Keratinocyte (primary cell): Measurements from ENCODE around the gene LRP1B. TPM values are rescaled to one million over a fixed set of nuclear protein-coding genes. Genes with fewer than 3 reads are reported as not detected.

Experiments used
- DNase-seq: peaks from one replicate; pipeline ENCODE4 v3.0.0-alpha.2; 2011; ENCODE audit warnings: low read depth, missing footprints, low spot score
- FAIRE-seq: peaks from 2 replicates; lab custom pipeline; 2011; peaks lifted over from hg19 to GRCh38; lab: Jason Lieb, UNC
- H2AFZ ChIP-seq: 2 replicates; pipeline ENCODE4 v1.6.0; 2012; ENCODE audit warnings: low read length, control low read depth, inconsistent platforms; ENCODE audit not compliant: control insufficient read depth
- H3K27ac ChIP-seq: 2 replicates; pipeline ENCODE4 v1.5.1; 2011; ENCODE audit warnings: low read length; ENCODE audit not compliant: control insufficient read depth, insufficient read depth
- H3K27me3 ChIP-seq: 3 replicates; pipeline ENCODE4 v1.6.0; 2011; ENCODE audit warnings: low read length; ENCODE audit not compliant: control insufficient read depth, insufficient read depth; ENCODE audit errors: extremely low read depth
- H3K36me3 ChIP-seq, 2 experiments: 2 replicates in 1 of 2; 3 replicates in 1 of 2; pipeline ENCODE4 v1.5.1; 2011; ENCODE audit warnings: low read length in 2 of 2, mild to moderate bottlenecking in 1 of 2; ENCODE audit not compliant: control insufficient read depth in 2 of 2, insufficient read depth in 2 of 2; ENCODE audit errors: extremely low read depth in 1 of 2
- H3K4me1 ChIP-seq: 3 replicates; pipeline ENCODE4 v1.5.1; 2011; ENCODE audit warnings: low read length; ENCODE audit not compliant: control insufficient read depth, insufficient read depth; ENCODE audit errors: extremely low read depth
- H3K4me2 ChIP-seq: 3 replicates; pipeline ENCODE4 v1.6.0; 2011; ENCODE audit warnings: low read depth, low read length; ENCODE audit not compliant: control insufficient read depth, insufficient read depth; ENCODE audit errors: extremely low read depth
- H3K4me3 ChIP-seq, 3 experiments: fragments of 200-600 bp in 1 of 3; sonication (generic) in 1 of 3; 2 replicates in 2 of 3; 3 replicates in 1 of 3; pipeline ENCODE4 v1.5.1; 2011 to 2016; ENCODE audit warnings: low read length in 3 of 3, mild to moderate bottlenecking in 3 of 3, control low read depth in 2 of 3, inconsistent platforms in 1 of 3, low read depth in 1 of 3, mixed read lengths in 1 of 3, mixed run types in 1 of 3, moderate library complexity in 1 of 3; ENCODE audit not compliant: control insufficient read depth in 2 of 3, insufficient read depth in 2 of 3; ENCODE audit errors: extremely low read depth in 1 of 3
- H3K79me2 ChIP-seq: 2 replicates; pipeline ENCODE4 v1.6.0; 2012; ENCODE audit warnings: low read length; ENCODE audit not compliant: control insufficient read depth, insufficient read depth
- H3K9ac ChIP-seq: 3 replicates; pipeline ENCODE4 v1.6.0; 2011; ENCODE audit warnings: low read length; ENCODE audit not compliant: control insufficient read depth, insufficient read depth; ENCODE audit errors: extremely low read depth
- H3K9me1 ChIP-seq: 3 replicates; pipeline ENCODE4 v1.6.0; 2011; ENCODE audit warnings: low read length; ENCODE audit not compliant: control insufficient read depth, insufficient read depth; ENCODE audit errors: extremely low read depth
- H3K9me3 ChIP-seq: 2 replicates; pipeline ENCODE4 v1.5.1; 2012; ENCODE audit warnings: low read depth, low read length; ENCODE audit not compliant: control insufficient read depth
- H4K20me1 ChIP-seq: 3 replicates; pipeline ENCODE4 v1.6.0; 2011; ENCODE audit warnings: low read length; ENCODE audit not compliant: control insufficient read depth, insufficient read depth; ENCODE audit errors: extremely low read depth
- EZH2 ChIP-seq: IDR thresholded peaks from one replicate; pipeline ENCODE4 v1.6.1; 2012; ENCODE audit warnings: inconsistent platforms, mild to moderate bottlenecking, low read length, moderate library complexity
- dilution Hi-C: fragments of 300-500 bp; cut with MboI; formaldehyde crosslinking; loops from one replicate; pipeline ENCODE4 v1.7.0; 2020; ENCODE audit warnings: low sequenced_read_pairs; ENCODE audit not compliant: extremely low pct_ligation_motif_present
- polyA plus RNA-seq, 5 experiments: library from polyadenylated mRNA; depleted of rRNA in 3 of 5; stranded (reverse) in 3 of 5; stranded (forward) in 1 of 5; unstranded in 1 of 5; fragments of >200 nt; gene quantifications; 1 replicate in 1 of 5; 2 replicates in 3 of 5; 3 replicates in 1 of 5; pipeline versions ENCODE4 v1.2.1 to v1.2.3, GENCODE V29; 2011 to 2012; ENCODE audit warnings: missing spikeins in 2 of 5, low read depth in 1 of 5, low replicate concordance in 1 of 5
- TF ChIP-seq, protein P1 (sequence below), 3 experiments: IDR thresholded peaks in 1 of 3; conservative IDR thresholded peaks in 1 of 3; optimal IDR thresholded peaks in 1 of 3; 2 replicates in 2 of 3; 3 replicates in 1 of 3; pipeline versions ENCODE3 to v1.5.1; 2011; ENCODE audit warnings: low read length in 3 of 3, mild to moderate bottlenecking in 3 of 3, moderate library complexity in 2 of 3, control low read depth in 1 of 3, inconsistent platforms in 1 of 3; ENCODE audit not compliant: insufficient read depth in 2 of 3; ENCODE audit errors: extremely low read depth in 1 of 3

The LRP1B gene
- polyA plus RNA-seq, 1 donor (not counting 4 experiments of a cell fraction or from before 2014, with no cell fraction given), result not detected

DNA sequence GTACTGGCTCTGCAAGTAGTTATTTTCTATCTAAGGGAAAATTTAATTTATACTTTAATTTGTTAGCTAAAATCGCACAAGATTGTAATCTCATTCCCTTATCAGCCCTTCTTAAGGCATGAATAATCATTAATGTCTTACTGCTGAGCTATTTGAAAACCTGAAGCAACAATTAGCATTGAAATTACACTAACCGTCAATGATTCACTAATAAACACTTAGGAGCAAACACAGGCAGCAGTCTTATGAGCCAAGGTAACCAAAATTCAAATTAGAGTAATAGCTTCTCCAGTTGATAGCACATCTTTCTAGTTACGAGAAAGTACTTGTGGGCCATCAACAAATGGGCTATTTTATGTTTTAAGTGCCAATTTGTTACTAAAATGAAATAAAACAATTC, 1289.7 kb downstream of the LRP1B start:
- no peaks in the 10 kb centered on the region for H3K36me3 ChIP-seq
- DNase-seq, result no peak
- no peaks in the 10 kb centered on the region for H4K20me1 ChIP-seq
- no peak overlapping the region for H3K9ac ChIP-seq
- H3K79me2 ChIP-seq, result no peaks in the 10 kb centered on the region
- no peak overlapping the region for H3K4me3 ChIP-seq
- no peaks in the 10 kb centered on the region for H3K27me3 ChIP-seq
- H3K4me1 ChIP-seq, result no peaks in the 10 kb centered on the region
- no peaks in the 10 kb centered on the region for H3K9me3 ChIP-seq
- dilution Hi-C loops, result no loop called here
- no peak overlapping the region for H3K27ac ChIP-seq
- no peak overlapping the region for H2AFZ ChIP-seq
- TF ChIP-seq EZH2, result no peak
- TF ChIP-seq, protein P1, sequence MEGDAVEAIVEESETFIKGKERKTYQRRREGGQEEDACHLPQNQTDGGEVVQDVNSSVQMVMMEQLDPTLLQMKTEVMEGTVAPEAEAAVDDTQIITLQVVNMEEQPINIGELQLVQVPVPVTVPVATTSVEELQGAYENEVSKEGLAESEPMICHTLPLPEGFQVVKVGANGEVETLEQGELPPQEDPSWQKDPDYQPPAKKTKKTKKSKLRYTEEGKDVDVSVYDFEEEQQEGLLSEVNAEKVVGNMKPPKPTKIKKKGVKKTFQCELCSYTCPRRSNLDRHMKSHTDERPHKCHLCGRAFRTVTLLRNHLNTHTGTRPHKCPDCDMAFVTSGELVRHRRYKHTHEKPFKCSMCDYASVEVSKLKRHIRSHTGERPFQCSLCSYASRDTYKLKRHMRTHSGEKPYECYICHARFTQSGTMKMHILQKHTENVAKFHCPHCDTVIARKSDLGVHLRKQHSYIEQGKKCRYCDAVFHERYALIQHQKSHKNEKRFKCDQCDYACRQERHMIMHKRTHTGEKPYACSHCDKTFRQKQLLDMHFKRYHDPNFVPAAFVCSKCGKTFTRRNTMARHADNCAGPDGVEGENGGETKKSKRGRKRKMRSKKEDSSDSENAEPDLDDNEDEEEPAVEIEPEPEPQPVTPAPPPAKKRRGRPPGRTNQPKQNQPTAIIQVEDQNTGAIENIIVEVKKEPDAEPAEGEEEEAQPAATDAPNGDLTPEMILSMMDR (optimal IDR thresholded peaks at IDR 0.05 in 1 of 3, IDR thresholded peaks at IDR 0.05 in 1 of 3, conservative IDR thresholded peaks at IDR 0.05 in 1 of 3; ENCODE audit: extremely low read depth in 1 of 3, insufficient read depth in 2 of 3, low read length in 3 of 3), result no peak
- H3K9me1 ChIP-seq, result no peaks in the 10 kb centered on the region
- FAIRE-seq, result no peak
- H3K4me2 ChIP-seq, result no peak overlapping the region

DNA sequence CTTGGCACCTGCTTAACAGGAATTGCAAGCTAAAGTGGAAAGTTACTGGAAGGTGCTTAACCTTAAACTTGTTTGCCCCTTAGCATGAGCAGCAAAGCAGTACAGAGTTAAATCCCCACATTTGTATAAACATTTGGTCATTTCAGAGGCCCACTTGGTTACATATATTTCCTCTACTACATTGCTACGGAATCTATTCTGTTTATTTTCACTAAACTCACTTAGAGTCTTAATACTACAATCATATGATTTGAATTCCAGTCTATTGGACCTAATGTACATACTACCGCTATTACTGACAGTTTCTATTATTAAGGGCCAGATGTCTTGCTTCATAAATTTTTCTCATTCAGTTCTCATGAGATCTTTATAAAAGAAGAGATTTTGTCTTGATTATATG, 1294.0 kb downstream of the LRP1B start:
- no peak overlapping the region for H2AFZ ChIP-seq
- H4K20me1 ChIP-seq, result no peaks in the 10 kb centered on the region

More for the DNA sequence above, 1294.0 kb downstream of the LRP1B start:
- Histone ChIP-seq H3K9ac (no peak overlapping the region), H3K36me3 (no peaks in the 10 kb centered on the region), H3K9me3 (no peaks in the 10 kb centered on the region), H3K4me3 (no peak overlapping the region), H3K4me2 (no peak overlapping the region), H3K27ac (no peak overlapping the region), H3K4me1 (no peaks in the 10 kb centered on the region), H3K79me2 (no peaks in the 10 kb centered on the region), H3K27me3 (no peaks in the 10 kb centered on the region), H3K9me1 (no peaks in the 10 kb centered on the region)
- FAIRE-seq (no peak), DNase-seq (no peak)
- dilution Hi-C loops, result no loop called here
- TF ChIP-seq, protein P1 (optimal IDR thresholded peaks at IDR 0.05 in 1 of 3, IDR thresholded peaks at IDR 0.05 in 1 of 3, conservative IDR thresholded peaks at IDR 0.05 in 1 of 3; ENCODE audit: extremely low read depth in 1 of 3, insufficient read depth in 2 of 3, low read length in 3 of 3), result no peak
- TF ChIP-seq EZH2, result no peak
